ENCODE data around the gene PIGT. TPM values are rescaled to one million over a fixed set of nuclear protein-coding genes. Genes with fewer than 3 reads are reported as not detected.

PIGT gene
- total and polyA plus RNA-seq, 2 of the 13 experiments (the other 11 are each of a cell fraction or from before 2014, with no cell fraction given) = 65.9 to 74.1 TPM

DNA sequence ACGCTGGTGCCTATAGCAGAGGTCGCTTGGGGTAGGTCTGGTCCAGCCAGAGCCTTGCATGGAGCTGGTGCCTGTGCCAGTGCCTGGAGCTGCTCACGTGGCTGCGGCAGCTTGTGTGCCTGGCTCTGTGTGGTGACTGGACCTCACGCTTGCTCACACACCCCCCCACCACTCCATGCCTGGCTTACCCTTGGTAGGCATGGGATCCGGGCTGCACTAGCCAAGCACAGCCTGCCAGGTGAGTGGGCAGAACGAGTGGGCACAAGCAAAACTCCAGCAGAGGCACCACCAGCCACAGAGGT, 20.9 kb upstream of the PIGT start:
- WGBS (ENCODE audit: low lambda C conversion rate) = 76% methylated on average over 3 of the region's 7 CpGs
- in situ Hi-C loops (cut with HindIII; ENCODE audit: extremely low pct_ligation_motif_present, low pct_unique_long_range_greater_than_20kb) = no loop called here
- FAIRE-seq = no peak
- Histone ChIP-seq H3K9ac (ENCODE audit: insufficient read depth, low read depth, low read length) (no peak overlapping the region), H3K36me3 (replicated peaks in 1 of 2; ENCODE audit: control insufficient read depth in 1 of 2, insufficient read depth in 2 of 2, low read length in 2 of 2) (no peaks in the 10 kb centered on the region), H3K79me2 (ENCODE audit: insufficient read depth, low read length) (no peaks in the 10 kb centered on the region), H2AFZ (ENCODE audit: low read length) (no peak overlapping the region), H4K20me1 (ENCODE audit: insufficient read depth, low read length) (no peaks in the 10 kb centered on the region), H3K9me3 (ENCODE audit: low read length) (peaks cover 8% of the 10 kb centered on the region; the same call in 1 of the 2 replicates), H3K4me3 (replicated peaks in 1 of 3; ENCODE audit: insufficient read depth in 1 of 3, low read depth in 2 of 3, low read length in 3 of 3) (no peak overlapping the region), H3K4me1 (ENCODE audit: insufficient read depth, low read length) (no peaks in the 10 kb centered on the region), H3K4me2 (ENCODE audit: low read depth, low read length) (no peak overlapping the region), H3K27ac (ENCODE audit: extremely low read length, insufficient read depth, low read length) (no peak overlapping the region), H3K27me3 (ENCODE audit: control insufficient read depth in 1 of 2, insufficient read depth in 2 of 2, low read length in 2 of 2) (no peaks in the 10 kb centered on the region)
- intact Hi-C loops (cut with micrococcal nuclease; ENCODE audit: unreplicated experiment) = no loop called here
- TF ChIP-seq ERF (CRISPR knock-in tag; IDR thresholded peaks at IDR 0.05) (no peak), DNMT1 (CRISPR knock-in tag; IDR thresholded peaks at IDR 0.05) (0 out of 2 replicates have a peak, but pooled peaks have one; percentile 7), ZNF260 (CRISPR knock-in tag; IDR thresholded peaks at IDR 0.05; ENCODE audit: borderline replicate concordance, low read depth) (no peak), ZBTB1 (CRISPR knock-in tag; IDR thresholded peaks at IDR 0.05; ENCODE audit: borderline replicate concordance) (no peak), ZNF33B (CRISPR knock-in tag; IDR thresholded peaks at IDR 0.05) (no peak), ZNF430 (CRISPR knock-in tag; IDR thresholded peaks at IDR 0.05) (no peak)
- TF ChIP-seq, protein P1, sequence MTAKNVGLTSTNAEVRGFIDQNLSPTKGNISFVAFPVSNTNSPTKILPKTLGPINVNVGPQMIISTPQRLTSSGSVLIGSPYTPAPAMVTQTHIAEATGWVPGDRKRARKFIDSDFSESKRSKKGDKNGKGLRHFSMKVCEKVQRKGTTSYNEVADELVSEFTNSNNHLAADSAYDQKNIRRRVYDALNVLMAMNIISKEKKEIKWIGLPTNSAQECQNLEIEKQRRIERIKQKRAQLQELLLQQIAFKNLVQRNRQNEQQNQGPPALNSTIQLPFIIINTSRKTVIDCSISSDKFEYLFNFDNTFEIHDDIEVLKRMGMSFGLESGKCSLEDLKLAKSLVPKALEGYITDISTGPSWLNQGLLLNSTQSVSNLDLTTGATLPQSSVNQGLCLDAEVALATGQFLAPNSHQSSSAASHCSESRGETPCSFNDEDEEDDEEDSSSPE (CRISPR knock-in tag; IDR thresholded peaks at IDR 0.05) = no peak
- TF ChIP-seq, protein P2, sequence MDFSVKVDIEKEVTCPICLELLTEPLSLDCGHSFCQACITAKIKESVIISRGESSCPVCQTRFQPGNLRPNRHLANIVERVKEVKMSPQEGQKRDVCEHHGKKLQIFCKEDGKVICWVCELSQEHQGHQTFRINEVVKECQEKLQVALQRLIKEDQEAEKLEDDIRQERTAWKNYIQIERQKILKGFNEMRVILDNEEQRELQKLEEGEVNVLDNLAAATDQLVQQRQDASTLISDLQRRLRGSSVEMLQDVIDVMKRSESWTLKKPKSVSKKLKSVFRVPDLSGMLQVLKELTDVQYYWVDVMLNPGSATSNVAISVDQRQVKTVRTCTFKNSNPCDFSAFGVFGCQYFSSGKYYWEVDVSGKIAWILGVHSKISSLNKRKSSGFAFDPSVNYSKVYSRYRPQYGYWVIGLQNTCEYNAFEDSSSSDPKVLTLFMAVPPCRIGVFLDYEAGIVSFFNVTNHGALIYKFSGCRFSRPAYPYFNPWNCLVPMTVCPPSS (IDR thresholded peaks at IDR 0.05) = no peak
- ChIA-PET POLR2A (interaction anchor here (1.0 kb wide), 1 partner anchor 21 kb away, joined by 4 read pairs; the partner anchor contains the start of gene PIGT), CTCF (ENCODE audit: low intra/inter-chr PET ratio, low total read pairs) (no interaction called here)
- no TSS peak for BruUV-seq (replicated peaks)
- DNase-seq (ENCODE audit: low spot score) = no peak
- no peak; the same call in 2 of the 3 replicates for ATAC-seq

All from HepG2 (cell line).